Astrocyte (in vitro differentiated cells and primary cell): ENCODE measurements around the gene ACSL6.

Source experiments
- CTCF ChIP-seq: IDR thresholded peaks from 2 replicates; pipeline ENCODE4 v1.5.1; 2011; ENCODE audit warnings: low read depth, mild to moderate bottlenecking, inconsistent platforms, low read length, moderate library complexity; ENCODE audit not compliant: insufficient read depth
- EZH2 ChIP-seq: IDR thresholded peaks from 2 replicates; pipeline ENCODE4 v1.6.1; 2012; ENCODE audit warnings: mild to moderate bottlenecking, low read length, inconsistent platforms; ENCODE audit not compliant: insufficient read depth

- TF ChIP-seq CTCF, result no peak
- no peak for TF ChIP-seq EZH2
Observed at GRCh38 chr5:132054697-132055440, 43.4 kb upstream of the ACSL6 start.
